GM12878 (cell line): ENCODE measurements around the gene TSPAN5. TPM values are rescaled to one million over a fixed set of nuclear protein-coding genes. Genes with fewer than 3 reads are reported as not detected.

Source experiments
- ATAC-seq: fragments of 200-7000 bp; cut with Tn5 transposase; 3 replicates; pipeline ENCODE4 v1.9.1; 2020; ENCODE audit warnings: mild to moderate bottlenecking, moderate library complexity
- BruUV-seq: library from RNA; stranded (reverse); fragments of 400-500 nt; replicated peaks from 2 replicates; lab custom pipeline; 2021; lab: Mats Ljungman, UMichigan
- CTCF ChIA-PET: fragments of 300-600 bp; sonication (Branson Sonifier 250); formaldehyde crosslinking; extraction: SDS; loops from one replicate; lab custom pipeline; 2021; ENCODE audit warnings: inconsistent platforms; lab: Yijun Ruan, JAX
- POLR2A ChIA-PET: fragments of 350-600 bp; formaldehyde crosslinking; extraction: SDS; loops from one replicate; lab custom pipeline; 2021; ENCODE audit warnings: inconsistent platforms; lab: Charles Lee
- RAD21 ChIA-PET: fragments of 300-600 bp; sonication (Branson Sonifier 250); formaldehyde crosslinking; loops from one replicate; lab custom pipeline; 2023; ENCODE audit warnings: antibody characterized with exemption; ENCODE audit not compliant: unreplicated experiment; lab: Charles Lee
- SMC1A ChIA-PET: fragments of 300-600 bp; sonication (Branson Sonifier 250); formaldehyde crosslinking; loops from one replicate; lab custom pipeline; 2023; ENCODE audit not compliant: unreplicated experiment, uncharacterized antibody; lab: Charles Lee
- DNase-seq: peaks from one replicate; pipeline ENCODE4 v3.0.0-alpha.2; 2011; ENCODE audit warnings: low read depth, low spot score
- FAIRE-seq: peaks from 3 replicates; lab custom pipeline; 2011; peaks lifted over from hg19 to GRCh38; lab: Jason Lieb, UNC
- H2AFZ ChIP-seq: 2 replicates; pipeline ENCODE4 v1.6.0; 2011; ENCODE audit warnings: low read depth, low read length, control low read depth; ENCODE audit not compliant: control insufficient read depth
- H3K27ac ChIP-seq: 2 replicates; pipeline ENCODE4 v1.5.1; 2011; ENCODE audit warnings: control low read depth; ENCODE audit not compliant: control insufficient read depth, insufficient read depth
- H3K27me3 ChIP-seq, 2 experiments: replicated peaks in 1 of 2; 2 replicates each; pipeline versions ENCODE4 v1.6.0 to v1.6.1; 2011; ENCODE audit warnings: low read length in 1 of 2; ENCODE audit not compliant: control insufficient read depth in 2 of 2, insufficient read depth in 2 of 2
- H3K36me3 ChIP-seq, 2 experiments: 2 replicates each; pipeline ENCODE4 v1.5.1; 2011; ENCODE audit warnings: low read length in 1 of 2; ENCODE audit not compliant: control insufficient read depth in 2 of 2, insufficient read depth in 2 of 2
- H3K4me1 ChIP-seq: 2 replicates; pipeline ENCODE4 v1.6.1; 2011; ENCODE audit warnings: mild to moderate bottlenecking, low read length, moderate library complexity, mixed read lengths; ENCODE audit not compliant: control insufficient read depth, insufficient read depth
- H3K4me2 ChIP-seq: 2 replicates; pipeline ENCODE4 v1.6.0; 2011; ENCODE audit warnings: control low read depth; ENCODE audit not compliant: control insufficient read depth, insufficient read depth
- H3K4me3 ChIP-seq: fragments of 200-600 bp; sonication (generic); 2 replicates; pipeline ENCODE4 v1.5.1; 2016
- H3K79me2 ChIP-seq: 2 replicates; pipeline ENCODE4 v1.6.0; 2011; ENCODE audit warnings: low read length; ENCODE audit not compliant: control insufficient read depth, insufficient read depth
- H3K9ac ChIP-seq: 2 replicates; pipeline ENCODE4 v1.8.0; 2011; ENCODE audit warnings: low read length, control low read depth, mixed read lengths; ENCODE audit not compliant: control insufficient read depth, insufficient read depth
- H3K9me3 ChIP-seq: replicated peaks from 3 replicates; pipeline ENCODE4 v1.5.1; 2011; ENCODE audit warnings: mild to moderate bottlenecking, low read length; ENCODE audit not compliant: control insufficient read depth, insufficient read depth
- H4K20me1 ChIP-seq: 2 replicates; pipeline ENCODE4 v1.6.0; 2011; ENCODE audit not compliant: control insufficient read depth, insufficient read depth
- CHD2 ChIP-seq: IDR thresholded peaks from 2 replicates; pipeline ENCODE4 v1.6.1; 2011; ENCODE audit warnings: low read depth, low read length, improper control_type of control experiment, borderline replicate concordance
- CHD4 ChIP-seq: fragments of 200-600 bp; sonication (generic); IDR thresholded peaks from 2 replicates; pipeline ENCODE4 v1.6.1; 2016; ENCODE audit warnings: mild to moderate bottlenecking
- JUNB ChIP-seq: IDR thresholded peaks from 2 replicates; pipeline ENCODE4 v1.6.1; 2016; ENCODE audit warnings: antibody characterized with exemption, mild to moderate bottlenecking
- STAT1 ChIP-seq: fragments of 450-650 bp; conservative IDR thresholded peaks from 2 replicates; pipeline ENCODE4 v1.6.1; 2014; ENCODE audit warnings: antibody characterized with exemption, mild to moderate bottlenecking
- SUPT20H ChIP-seq: IDR thresholded peaks from 2 replicates; pipeline ENCODE4 v1.6.1; 2011; ENCODE audit warnings: low read depth, mild to moderate bottlenecking, low read length, moderate library complexity, borderline replicate concordance; ENCODE audit not compliant: control insufficient read depth
- TCF3 ChIP-seq: IDR thresholded peaks from 2 replicates; pipeline ENCODE4 v1.6.1; 2012; ENCODE audit warnings: low read depth, mild to moderate bottlenecking, low read length, borderline replicate concordance; ENCODE audit not compliant: insufficient read depth
- YY1 ChIP-seq: IDR thresholded peaks from 2 replicates; pipeline ENCODE4 v1.6.1; 2011; ENCODE audit warnings: low read depth, mild to moderate bottlenecking, low read length
- ZNF274 ChIP-seq: IDR thresholded peaks from one replicate; pipeline ENCODE4 v1.8.0; 2011; ENCODE audit not compliant: insufficient read length, insufficient read depth
- ZNF622 ChIP-seq: fragments of 450-650 bp; IDR thresholded peaks from 2 replicates; pipeline ENCODE4 v1.6.1; 2017; ENCODE audit warnings: mild to moderate bottlenecking, inconsistent platforms
- WGBS: methylation state at CpG from one replicate; pipeline ENCODE4 v1.1.6; 2016; ENCODE audit warnings: low lambda C conversion rate; ENCODE audit not compliant: insufficient replicate concordance, insufficient coverage; ENCODE audit errors: missing lambda C conversion rate; 5-methylcytosine and 5-hydroxymethylcytosine counted together
- in situ Hi-C: fragments of 300-500 bp; cut with MboI; formaldehyde crosslinking; loops from 9 replicates; pipeline ENCODE4 v1.14.3; 2018; ENCODE audit warnings: mixed read lengths
- intact Hi-C: fragments of 100-400 bp; cut with micrococcal nuclease; formaldehyde crosslinking; loops from one replicate; pipeline ENCODE4 v1.14.2; 2022; ENCODE audit not compliant: unreplicated experiment
- polyA plus RNA-seq, 11 experiments: library from polyadenylated mRNA; depleted of rRNA in 4 of 11; unstranded in 6 of 11; stranded (reverse) in 5 of 11; fragments of >200 nt; fragmentation: Nextera tagmentation in 4 of 11; fragmentation: Illumina TruSeq in 1 of 11; extraction: Ambion mirVana in 4 of 11; extraction: Trizol in 1 of 11; gene quantifications; 1 replicate in 1 of 11; 2 replicates in 10 of 11; pipeline versions ENCODE4 v1.2.1 to v1.2.3, GENCODE V29; 2011 to 2016; ENCODE audit warnings: inconsistent platforms in 2 of 11, missing spikeins in 2 of 11, low read depth in 1 of 11
- total RNA-seq, 4 experiments: library from RNA; depleted of rRNA in 3 of 4; stranded (reverse); fragments of >200 nt in 3 of 4; fragmentation: Illumina TruSeq in 1 of 4; extraction: Trizol in 1 of 4; gene quantifications; 2 replicates each; pipeline versions ENCODE4 v1.2.1 to v1.2.3, GENCODE V29; 2013 to 2021
- TF ChIP-seq, protein P1 (sequence below): fragments of 450-650 bp; IDR thresholded peaks from 2 replicates; pipeline ENCODE4 v1.6.1; 2017; ENCODE audit warnings: mild to moderate bottlenecking, moderate library complexity
- TF ChIP-seq, protein P2 (sequence below), 3 experiments: IDR thresholded peaks in 2 of 3; conservative IDR thresholded peaks in 1 of 3; 2 replicates each; pipeline ENCODE4 v1.5.1; 2011; ENCODE audit warnings: low read depth in 3 of 3, low read length in 3 of 3, mild to moderate bottlenecking in 3 of 3, control low read depth in 2 of 3, moderate library complexity in 2 of 3, inconsistent platforms in 1 of 3, mixed read lengths in 1 of 3; ENCODE audit not compliant: control insufficient read depth in 2 of 3, insufficient read depth in 1 of 3; ENCODE audit errors: extremely low read depth in 1 of 3

The TSPAN5 gene
- total and polyA plus RNA-seq, 10 of the 15 experiments (the other 5 are each of a cell fraction or from before 2014, with no cell fraction given): 0.09 to 8.2 (median 0.27) TPM

DNA sequence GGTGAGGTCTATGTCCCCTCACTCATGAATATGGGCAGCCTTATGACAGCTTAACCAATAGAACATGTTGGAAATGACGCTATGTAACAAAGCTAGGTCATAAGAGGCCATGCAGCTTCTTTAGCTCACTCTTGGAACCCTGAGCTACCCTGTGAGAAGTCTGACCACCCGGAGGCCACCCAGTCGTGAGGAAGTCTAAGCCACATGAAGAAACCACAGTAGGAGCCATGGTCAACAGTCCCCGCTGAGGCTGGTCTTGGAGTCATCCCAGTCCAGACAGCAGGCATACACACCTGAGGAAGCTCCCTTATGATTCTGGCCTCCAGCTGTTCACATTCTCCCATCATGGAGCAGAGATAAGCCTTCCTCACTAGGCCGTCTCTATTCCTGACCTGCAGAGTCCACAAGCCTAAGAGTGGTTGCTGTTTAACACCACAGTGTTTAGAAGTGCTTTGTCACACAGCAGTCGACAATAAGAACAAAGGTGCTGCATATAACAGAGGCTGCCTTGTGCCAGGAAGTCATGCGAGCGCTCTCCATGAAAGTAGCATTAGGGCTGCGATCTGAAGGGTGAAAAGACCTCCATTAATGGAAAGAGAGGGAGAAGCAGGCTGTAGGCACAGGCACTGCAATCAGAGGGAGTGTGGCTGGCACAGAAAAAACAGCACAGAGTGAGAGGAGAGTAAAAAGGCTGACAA, 38.2 kb downstream of the TSPAN5 start:
- H3K4me2 ChIP-seq: no peak overlapping the region
- H3K36me3 ChIP-seq: no peaks in the 10 kb centered on the region
- no peaks in the 10 kb centered on the region for H3K79me2 ChIP-seq
- no peaks in the 10 kb centered on the region for H4K20me1 ChIP-seq
- SMC1A ChIA-PET: interaction anchor here (0.7 to 1.2 kb wide), 2 partner anchors 9 to 152 kb away, joined by 3 read pairs; no protein-coding TSS in a partner anchor
- in situ Hi-C loops: no loop called here
- H3K9ac ChIP-seq: no peak overlapping the region
- H3K27me3 ChIP-seq: no peaks in the 10 kb centered on the region
- H3K9me3 ChIP-seq: no peaks in the 10 kb centered on the region
- FAIRE-seq (no peak), ATAC-seq (peak; percentile 16; the same call in 1 of the 3 replicates), DNase-seq (no peak)
- no peak for TF ChIP-seq ZNF622
- no peak for TF ChIP-seq STAT1
- no peak for TF ChIP-seq YY1
- TF ChIP-seq CHD4: no peak
- no peak for TF ChIP-seq SUPT20H
- TF ChIP-seq JUNB: no peak
- TF ChIP-seq CHD2: no peak
- TF ChIP-seq, protein P1, sequence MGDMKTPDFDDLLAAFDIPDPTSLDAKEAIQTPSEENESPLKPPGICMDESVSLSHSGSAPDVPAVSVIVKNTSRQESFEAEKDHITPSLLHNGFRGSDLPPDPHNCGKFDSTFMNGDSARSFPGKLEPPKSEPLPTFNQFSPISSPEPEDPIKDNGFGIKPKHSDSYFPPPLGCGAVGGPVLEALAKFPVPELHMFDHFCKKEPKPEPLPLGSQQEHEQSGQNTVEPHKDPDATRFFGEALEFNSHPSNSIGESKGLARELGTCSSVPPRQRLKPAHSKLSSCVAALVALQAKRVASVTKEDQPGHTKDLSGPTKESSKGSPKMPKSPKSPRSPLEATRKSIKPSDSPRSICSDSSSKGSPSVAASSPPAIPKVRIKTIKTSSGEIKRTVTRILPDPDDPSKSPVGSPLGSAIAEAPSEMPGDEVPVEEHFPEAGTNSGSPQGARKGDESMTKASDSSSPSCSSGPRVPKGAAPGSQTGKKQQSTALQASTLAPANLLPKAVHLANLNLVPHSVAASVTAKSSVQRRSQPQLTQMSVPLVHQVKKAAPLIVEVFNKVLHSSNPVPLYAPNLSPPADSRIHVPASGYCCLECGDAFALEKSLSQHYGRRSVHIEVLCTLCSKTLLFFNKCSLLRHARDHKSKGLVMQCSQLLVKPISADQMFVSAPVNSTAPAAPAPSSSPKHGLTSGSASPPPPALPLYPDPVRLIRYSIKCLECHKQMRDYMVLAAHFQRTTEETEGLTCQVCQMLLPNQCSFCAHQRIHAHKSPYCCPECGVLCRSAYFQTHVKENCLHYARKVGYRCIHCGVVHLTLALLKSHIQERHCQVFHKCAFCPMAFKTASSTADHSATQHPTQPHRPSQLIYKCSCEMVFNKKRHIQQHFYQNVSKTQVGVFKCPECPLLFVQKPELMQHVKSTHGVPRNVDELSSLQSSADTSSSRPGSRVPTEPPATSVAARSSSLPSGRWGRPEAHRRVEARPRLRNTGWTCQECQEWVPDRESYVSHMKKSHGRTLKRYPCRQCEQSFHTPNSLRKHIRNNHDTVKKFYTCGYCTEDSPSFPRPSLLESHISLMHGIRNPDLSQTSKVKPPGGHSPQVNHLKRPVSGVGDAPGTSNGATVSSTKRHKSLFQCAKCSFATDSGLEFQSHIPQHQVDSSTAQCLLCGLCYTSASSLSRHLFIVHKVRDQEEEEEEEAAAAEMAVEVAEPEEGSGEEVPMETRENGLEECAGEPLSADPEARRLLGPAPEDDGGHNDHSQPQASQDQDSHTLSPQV: no peak
- TF ChIP-seq, protein P2, sequence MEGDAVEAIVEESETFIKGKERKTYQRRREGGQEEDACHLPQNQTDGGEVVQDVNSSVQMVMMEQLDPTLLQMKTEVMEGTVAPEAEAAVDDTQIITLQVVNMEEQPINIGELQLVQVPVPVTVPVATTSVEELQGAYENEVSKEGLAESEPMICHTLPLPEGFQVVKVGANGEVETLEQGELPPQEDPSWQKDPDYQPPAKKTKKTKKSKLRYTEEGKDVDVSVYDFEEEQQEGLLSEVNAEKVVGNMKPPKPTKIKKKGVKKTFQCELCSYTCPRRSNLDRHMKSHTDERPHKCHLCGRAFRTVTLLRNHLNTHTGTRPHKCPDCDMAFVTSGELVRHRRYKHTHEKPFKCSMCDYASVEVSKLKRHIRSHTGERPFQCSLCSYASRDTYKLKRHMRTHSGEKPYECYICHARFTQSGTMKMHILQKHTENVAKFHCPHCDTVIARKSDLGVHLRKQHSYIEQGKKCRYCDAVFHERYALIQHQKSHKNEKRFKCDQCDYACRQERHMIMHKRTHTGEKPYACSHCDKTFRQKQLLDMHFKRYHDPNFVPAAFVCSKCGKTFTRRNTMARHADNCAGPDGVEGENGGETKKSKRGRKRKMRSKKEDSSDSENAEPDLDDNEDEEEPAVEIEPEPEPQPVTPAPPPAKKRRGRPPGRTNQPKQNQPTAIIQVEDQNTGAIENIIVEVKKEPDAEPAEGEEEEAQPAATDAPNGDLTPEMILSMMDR (IDR thresholded peaks at IDR 0.05 in 2 of 3, conservative IDR thresholded peaks at IDR 0.05 in 1 of 3; ENCODE audit: control insufficient read depth in 2 of 3, extremely low read depth in 1 of 3, insufficient read depth in 1 of 3, low read depth in 3 of 3, low read length in 3 of 3): no peak
- no peak for TF ChIP-seq ZNF274
- TF ChIP-seq TCF3: no peak
- H2AFZ ChIP-seq: no peak overlapping the region
- no TSS peak for BruUV-seq
- H3K4me3 ChIP-seq: no peak overlapping the region
- no peak overlapping the region for H3K27ac ChIP-seq
- H3K4me1 ChIP-seq: no peaks in the 10 kb centered on the region
- POLR2A ChIA-PET: interaction anchor here (0.6 kb wide), 1 partner anchor 128 kb away, joined by 4 read pairs; no protein-coding TSS in a partner anchor
- CTCF ChIA-PET: interaction anchor here (1.2 kb wide), 1 partner anchor 10 kb away, joined by 3 read pairs; no protein-coding TSS in a partner anchor
- RAD21 ChIA-PET: no interaction called here
- WGBS: 63% methylated on average over 9 of the region's 9 CpGs
- intact Hi-C loops: no loop called here
